H1 (cell line): ENCODE measurements around the gene UBE3B. TPM values are rescaled to one million over a fixed set of nuclear protein-coding genes. Genes with fewer than 3 reads are reported as not detected.

Experiments used
- CHD7 ChIP-seq: fragments of 300-600 bp; sonication (generic); IDR thresholded peaks from 2 replicates; pipeline ENCODE4 v1.7.1; 2012; ENCODE audit warnings: low read length, moderate library complexity, mild to moderate bottlenecking, inconsistent platforms; ENCODE audit not compliant: insufficient replicate concordance
- NANOG ChIP-seq: IDR thresholded peaks from 2 replicates; pipeline ENCODE4 v1.6.1; 2011; ENCODE audit warnings: low read length, low read depth, mild to moderate bottlenecking, inconsistent platforms; ENCODE audit not compliant: insufficient read depth, poor library complexity, severe bottlenecking
- SP1 ChIP-seq: IDR thresholded peaks from 2 replicates; pipeline ENCODE4 v1.6.1; 2011; ENCODE audit warnings: low read depth, low read length
- polyA plus RNA-seq, 7 experiments: library from polyadenylated mRNA; depleted of rRNA in 3 of 7; stranded (reverse) in 5 of 7; unstranded in 2 of 7; fragments of >200 nt in 5 of 7; fragments of 200-250 nt in 2 of 7; gene quantifications; 1 replicate in 5 of 7; 2 replicates in 1 of 7; 4 replicates in 1 of 7; pipeline versions ENCODE4 v1.2.1 to v1.2.3, GENCODE V29; 2011 to 2013; ENCODE audit warnings: missing spikeins in 2 of 7, mixed read lengths in 2 of 7
- total RNA-seq: library from RNA; stranded (reverse); fragmentation: NEBNext Ultra II Directional; extraction: Animal tissue kit (Norgen Biotek cat#: 25700); gene quantifications from 2 replicates; pipeline ENCODE4 v1.2.1, GENCODE V29; 2021

UBE3B gene
- total and polyA plus RNA-seq, 2 of the 8 experiments (the other 6 are each of a cell fraction or from before 2014, with no cell fraction given), result 14.0 to 21.1 TPM

GRCh38 chr12:109542014-109542413, 64.6 kb downstream of the UBE3B start (continued):
- TF ChIP-seq CHD7 (no peak), SP1 (no peak), NANOG (no peak)
- TF ChIP-seq, all 59 proteins: peak for 0
